IPS-18a (cell line): ENCODE results near the gene GZF1.

ENCODE experiments used
- H3K27ac ChIP-seq: one replicate; pipeline ENCODE4 v1.5.1; 2013; ENCODE audit warnings: low read length
- H3K27me3 ChIP-seq: one replicate; pipeline ENCODE4 v1.6.1; 2013; ENCODE audit warnings: mild to moderate bottlenecking, low read length; ENCODE audit not compliant: control insufficient read depth, insufficient read depth
- H3K36me3 ChIP-seq: one replicate; pipeline ENCODE4 v1.6.1; 2013; ENCODE audit warnings: low read depth, low read length; ENCODE audit not compliant: control insufficient read depth
- H3K4me1 ChIP-seq: one replicate; pipeline ENCODE4 v1.6.1; 2013; ENCODE audit warnings: low read depth, low read length; ENCODE audit not compliant: control insufficient read depth
- H3K4me3 ChIP-seq: one replicate; pipeline ENCODE4 v1.5.1; 2013; ENCODE audit warnings: low read length
- H3K9ac ChIP-seq: one replicate; pipeline ENCODE4 v1.6.1; 2013; ENCODE audit warnings: mild to moderate bottlenecking, low read length, moderate library complexity
- H3K9me3 ChIP-seq: one replicate; pipeline ENCODE4 v1.6.1; 2013; ENCODE audit warnings: low read depth, low read length; ENCODE audit not compliant: control insufficient read depth

GZF1 gene

GRCh38 chr20:23361476-23362391 lies at the start of gene GZF1:
Gene GZF1, plus strand, starts transcription at chr20:23362182. Its CDS starts 2,202 bp downstream, at chr20:23364384.
- Histone ChIP-seq H3K27ac (peak within 1 kb of the TSS; percentile 96), H3K4me1 (peaks cover 10% of the 10 kb centered on the region)

GRCh38 chr20:23313271-23313670 lies 48.7 kb upstream of the GZF1 start:
- Histone ChIP-seq H3K27ac (no peak overlapping the region), H3K27me3 (no peaks in the 10 kb centered on the region), H3K36me3 (no peaks in the 10 kb centered on the region)

More at GRCh38 chr20:23361476-23362391, at the start of gene GZF1:
- Histone ChIP-seq H3K27me3 (no peaks in the 10 kb centered on the region), H3K9me3 (no peaks in the 10 kb centered on the region), H3K36me3 (peaks cover 10% of the 10 kb centered on the region), H3K4me3 (peak within 1 kb of the TSS; percentile 87), H3K9ac (peak within 1 kb of the TSS; percentile 90)

GRCh38 chr20:23314699-23315098 lies 47.3 kb upstream of the GZF1 start:
- Histone ChIP-seq H3K36me3 (no peaks in the 10 kb centered on the region), H3K4me3 (no peak overlapping the region), H3K4me1 (no peaks in the 10 kb centered on the region), H3K27me3 (no peaks in the 10 kb centered on the region), H3K9me3 (no peaks in the 10 kb centered on the region), H3K27ac (no peak overlapping the region), H3K9ac (no peak overlapping the region)

More at GRCh38 chr20:23313271-23313670, 48.7 kb upstream of the GZF1 start:
- Histone ChIP-seq H3K4me3 (no peak overlapping the region), H3K4me1 (no peaks in the 10 kb centered on the region), H3K9ac (no peak overlapping the region), H3K9me3 (no peaks in the 10 kb centered on the region)

GRCh38 chr20:23315099-23315498 lies 46.9 kb upstream of the GZF1 start:
- Histone ChIP-seq H3K27me3 (no peaks in the 10 kb centered on the region), H3K4me3 (no peak overlapping the region), H3K9me3 (no peaks in the 10 kb centered on the region), H3K27ac (no peak overlapping the region), H3K36me3 (no peaks in the 10 kb centered on the region), H3K9ac (no peak overlapping the region), H3K4me1 (no peaks in the 10 kb centered on the region)

- no peaks in the 10 kb centered on the region for H3K4me1 ChIP-seq
- no peak overlapping the region for H3K9ac ChIP-seq
- no peaks in the 10 kb centered on the region for H3K36me3 ChIP-seq
- no peak overlapping the region for H3K4me3 ChIP-seq
- no peaks in the 10 kb centered on the region for H3K9me3 ChIP-seq
- no peak overlapping the region for H3K27ac ChIP-seq
- no peaks in the 10 kb centered on the region for H3K27me3 ChIP-seq
Measured at GRCh38 chr20:23316626-23317025, 45.4 kb upstream of the GZF1 start.

- no peaks in the 10 kb centered on the region for H3K36me3 ChIP-seq
- H3K27me3 ChIP-seq = no peaks in the 10 kb centered on the region
- H3K9me3 ChIP-seq = no peaks in the 10 kb centered on the region
- H3K4me3 ChIP-seq = no peak overlapping the region
- H3K4me1 ChIP-seq = no peaks in the 10 kb centered on the region
- no peak overlapping the region for H3K9ac ChIP-seq
- H3K27ac ChIP-seq = no peak overlapping the region
Measured at GRCh38 chr20:23317081-23317480, 44.9 kb upstream of the GZF1 start.

- Histone ChIP-seq H3K4me1 (no peaks in the 10 kb centered on the region), H3K4me3 (no peak overlapping the region), H3K27me3 (no peaks in the 10 kb centered on the region), H3K9me3 (no peaks in the 10 kb centered on the region), H3K27ac (no peak overlapping the region), H3K36me3 (no peaks in the 10 kb centered on the region), H3K9ac (no peak overlapping the region)
Measured at GRCh38 chr20:23318347-23318746, 43.6 kb upstream of the GZF1 start.

GRCh38 chr20:23320317-23320716 lies 41.7 kb upstream of the GZF1 start:
- Histone ChIP-seq H3K27me3 (no peaks in the 10 kb centered on the region), H3K27ac (no peak overlapping the region)

GRCh38 chr20:23325107-23325506 lies 36.9 kb upstream of the GZF1 start:
- H3K27ac ChIP-seq = no peak overlapping the region

More at GRCh38 chr20:23320317-23320716, 41.7 kb upstream of the GZF1 start:
- Histone ChIP-seq H3K4me1 (no peaks in the 10 kb centered on the region), H3K9me3 (no peaks in the 10 kb centered on the region), H3K4me3 (no peak overlapping the region), H3K9ac (no peak overlapping the region), H3K36me3 (no peaks in the 10 kb centered on the region)

GRCh38 chr20:23326774-23327173 lies 35.2 kb upstream of the GZF1 start:
- Histone ChIP-seq H3K27me3 (no peaks in the 10 kb centered on the region), H3K27ac (no peak overlapping the region), H3K9ac (no peak overlapping the region), H3K36me3 (no peaks in the 10 kb centered on the region), H3K4me3 (no peak overlapping the region), H3K9me3 (no peaks in the 10 kb centered on the region), H3K4me1 (no peaks in the 10 kb centered on the region)

More at GRCh38 chr20:23325107-23325506, 36.9 kb upstream of the GZF1 start:
- no peaks in the 10 kb centered on the region for H3K9me3 ChIP-seq
- H3K4me3 ChIP-seq = no peak overlapping the region
- H3K9ac ChIP-seq = no peak overlapping the region
- no peaks in the 10 kb centered on the region for H3K36me3 ChIP-seq
- no peaks in the 10 kb centered on the region for H3K4me1 ChIP-seq
- no peaks in the 10 kb centered on the region for H3K27me3 ChIP-seq

- H3K9ac ChIP-seq = no peak overlapping the region
- no peaks in the 10 kb centered on the region for H3K36me3 ChIP-seq
- H3K4me3 ChIP-seq = no peak overlapping the region
- H3K27ac ChIP-seq = no peak overlapping the region
- H3K27me3 ChIP-seq = no peaks in the 10 kb centered on the region
- no peaks in the 10 kb centered on the region for H3K9me3 ChIP-seq
- no peaks in the 10 kb centered on the region for H3K4me1 ChIP-seq
Measured at GRCh38 chr20:23327617-23328333, 34.2 kb upstream of the GZF1 start.
